ENCODE measurements around the gene KDELR1.

Gene KDELR1

GRCh38 chr19:48391100-48392005 lies at the start of gene KDELR1:
TSS of gene KDELR1 (minus strand) at chr19:48391551. CDS start at chr19:48391358, 193 bp downstream.
- peak; percentile 55 for DNase-seq

DNA sequence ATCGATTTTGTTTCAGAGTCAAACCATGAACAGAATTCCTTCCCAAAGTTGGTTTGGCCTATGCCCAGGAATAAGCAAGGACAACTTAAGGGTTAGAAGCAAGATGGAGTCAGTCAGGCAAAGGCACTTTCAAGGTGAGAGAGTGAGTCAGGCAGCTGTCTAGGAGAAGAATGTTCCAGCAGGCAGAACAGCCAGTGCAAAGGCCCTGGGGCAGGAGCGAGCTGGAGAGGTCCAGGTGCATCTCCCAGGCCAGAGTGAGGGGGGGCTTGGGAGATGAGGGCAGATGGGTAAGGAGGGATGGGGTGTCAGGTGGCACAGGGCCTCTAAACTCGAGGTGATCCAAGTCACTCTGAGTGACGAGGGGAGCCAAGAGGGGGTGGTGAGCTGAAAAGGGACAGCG lies 45.2 kb upstream of the KDELR1 start:
- DNase-seq: no peak

GRCh38 chr19:48433337-48433736 lies 42.0 kb upstream of the KDELR1 start:
- DNase-seq: no peak

GRCh38 chr19:48428670-48429069 lies 37.3 kb upstream of the KDELR1 start:
- DNase-seq: no peak

DNA sequence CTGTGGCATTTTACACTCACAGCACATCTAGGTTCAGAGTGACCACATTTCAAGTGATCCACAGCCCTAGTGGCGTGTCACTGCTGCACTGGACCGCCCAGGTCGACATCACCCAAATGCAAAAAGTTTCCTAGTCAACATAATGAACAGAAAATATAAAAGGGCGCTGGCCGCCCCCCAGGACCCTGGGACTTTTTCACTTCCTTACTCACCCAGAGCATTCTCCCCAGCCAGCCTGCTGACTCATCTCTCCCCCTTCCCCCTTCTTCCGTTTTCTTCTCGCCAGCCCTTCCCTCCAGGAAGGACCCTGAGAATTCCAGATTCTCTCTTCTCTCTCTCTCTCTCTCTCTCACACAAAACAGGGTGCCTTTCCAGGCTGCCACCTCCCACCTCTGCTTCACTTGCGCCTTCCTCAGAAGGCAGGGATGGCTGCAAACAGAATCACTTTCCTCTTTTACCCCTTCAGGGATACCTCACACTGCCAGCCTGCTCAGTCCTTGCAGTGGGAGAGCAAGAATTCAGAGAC lies 33.4 kb upstream of the KDELR1 start:
- peak; percentile 78 for DNase-seq

GRCh38 chr19:48421548-48421947 lies 30.2 kb upstream of the KDELR1 start:
- no peak for DNase-seq

DNA sequence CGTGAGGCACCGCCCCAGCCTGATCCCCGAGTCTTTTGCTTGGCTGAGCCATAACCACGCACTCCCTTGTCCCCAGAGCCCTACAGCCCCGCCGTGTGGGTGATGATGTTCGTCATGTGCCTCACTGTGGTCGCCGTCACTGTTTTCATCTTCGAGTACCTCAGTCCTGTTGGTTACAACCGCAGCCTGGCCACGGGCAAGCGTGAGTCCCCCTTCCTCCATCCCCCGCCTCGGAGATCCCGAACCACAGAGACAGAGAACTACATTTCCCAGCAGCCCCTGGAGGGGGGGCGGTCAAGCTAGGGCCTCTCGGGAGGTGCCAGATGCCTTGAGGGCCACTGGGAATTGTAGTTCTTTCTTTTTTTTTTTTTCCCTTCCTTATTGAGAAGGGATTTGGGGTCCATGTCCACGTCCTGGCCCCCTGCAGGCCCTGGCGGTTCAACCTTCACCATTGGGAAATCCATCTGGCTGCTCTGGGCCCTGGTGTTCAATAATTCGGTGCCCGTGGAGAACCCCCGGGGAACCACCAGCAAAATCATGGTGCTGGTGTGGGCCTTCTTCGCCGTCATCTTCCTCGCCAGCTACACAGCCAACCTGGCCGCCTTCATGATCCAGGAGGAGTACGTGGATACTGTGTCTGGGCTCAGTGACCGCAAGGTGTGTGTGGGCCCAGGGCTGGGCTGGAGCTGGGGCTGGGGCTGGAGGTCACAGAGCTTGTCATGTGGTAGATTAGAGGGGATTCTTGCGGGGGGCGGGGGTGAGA lies 28.0 kb upstream of the KDELR1 start:
- DNase-seq: peak; percentile 55

DNA sequence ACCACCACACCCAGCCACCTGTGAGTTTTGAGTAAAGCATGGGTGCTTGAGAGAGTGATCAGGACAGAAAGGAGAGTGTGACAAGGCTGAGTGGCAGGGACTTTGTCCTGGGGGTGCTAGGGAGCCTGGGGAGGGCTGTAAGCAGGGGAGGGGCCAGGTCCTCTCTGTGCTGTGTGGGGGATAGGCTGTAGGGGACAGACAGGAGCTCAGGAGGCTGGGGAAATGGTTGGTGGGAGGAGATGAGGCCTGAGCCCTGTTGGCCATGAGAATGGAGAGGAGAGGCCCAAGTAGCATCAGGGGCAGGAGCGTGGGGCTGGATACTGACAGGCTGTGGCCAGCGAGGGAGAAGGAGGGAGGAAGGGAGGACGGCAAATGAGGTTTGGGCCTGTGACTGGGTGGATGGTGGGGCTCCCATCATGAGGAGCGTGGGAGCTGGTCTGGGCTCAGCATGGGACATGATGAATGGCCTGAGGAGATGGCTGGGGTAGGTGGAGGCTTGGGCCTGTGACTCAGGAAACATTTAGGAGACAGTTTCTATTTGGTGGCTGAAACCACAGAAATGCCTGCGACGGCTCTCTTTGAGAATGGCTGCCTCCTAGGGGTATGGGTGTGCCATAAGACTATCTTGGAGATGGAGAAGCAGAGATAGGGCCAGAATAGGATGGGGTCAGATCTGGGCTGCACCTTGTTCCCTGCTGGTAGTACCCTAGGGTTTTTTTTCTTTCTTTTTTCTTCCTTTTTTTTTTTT lies 27.1 kb upstream of the KDELR1 start:
- DNase-seq: peak; percentile 88

DNA sequence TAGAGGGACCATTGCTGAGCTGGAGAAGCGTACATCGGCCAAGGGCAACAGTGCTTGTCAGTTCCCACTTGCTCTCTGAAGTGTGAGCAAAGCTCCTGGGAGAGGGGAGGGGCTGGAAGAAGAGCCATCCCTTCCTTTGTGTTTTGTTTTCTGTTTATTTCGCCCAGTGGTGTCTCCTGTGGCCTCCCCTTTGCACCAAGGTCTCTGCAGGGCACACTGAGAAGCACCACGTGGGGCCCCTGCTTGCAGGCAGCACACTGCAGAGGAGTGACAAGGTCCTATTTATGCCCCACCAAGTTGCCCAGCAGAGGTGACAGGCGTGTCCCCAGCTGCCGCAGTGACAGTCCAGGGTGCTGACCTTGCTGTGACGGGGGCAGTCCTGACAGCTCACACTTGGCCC lies 26.1 kb upstream of the KDELR1 start:
- no peak for DNase-seq

- DNase-seq: no peak
Measured at GRCh38 chr19:48415806-48416221, 24.5 kb upstream of the KDELR1 start.

GRCh38 chr19:48415395-48415794 lies 24.0 kb upstream of the KDELR1 start:
- peak; percentile 66 for DNase-seq

- peak; percentile 19 for DNase-seq
Measured at GRCh38 chr19:48413879-48414587, 22.7 kb upstream of the KDELR1 start.

- peak; percentile 81 for DNase-seq
Measured at GRCh38 chr19:48405850-48406249, 14.5 kb upstream of the KDELR1 start.

GRCh38 chr19:48405010-48405659 lies 13.8 kb upstream of the KDELR1 start:
- DNase-seq: no peak

DNA sequence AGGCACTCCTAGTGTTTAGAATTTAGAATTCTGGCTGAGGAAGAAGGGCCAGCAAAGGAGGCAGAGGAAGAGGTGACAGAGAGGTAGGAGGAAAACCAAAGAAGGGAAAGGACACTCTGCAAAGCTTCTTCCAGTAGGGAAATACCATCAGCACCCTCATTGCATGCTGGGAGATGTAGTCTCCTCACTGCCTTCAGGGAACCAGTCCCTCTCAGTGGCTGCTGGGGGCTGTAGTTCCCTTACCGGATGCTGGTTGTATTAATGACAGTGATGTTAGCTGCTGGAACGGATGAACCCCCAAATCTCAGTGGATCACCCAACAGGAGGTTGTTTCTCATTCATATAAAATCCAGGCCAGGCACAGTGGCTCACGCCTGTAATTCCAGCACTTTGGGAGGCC lies 12.3 kb upstream of the KDELR1 start:
- peak; percentile 63 for DNase-seq

DNA sequence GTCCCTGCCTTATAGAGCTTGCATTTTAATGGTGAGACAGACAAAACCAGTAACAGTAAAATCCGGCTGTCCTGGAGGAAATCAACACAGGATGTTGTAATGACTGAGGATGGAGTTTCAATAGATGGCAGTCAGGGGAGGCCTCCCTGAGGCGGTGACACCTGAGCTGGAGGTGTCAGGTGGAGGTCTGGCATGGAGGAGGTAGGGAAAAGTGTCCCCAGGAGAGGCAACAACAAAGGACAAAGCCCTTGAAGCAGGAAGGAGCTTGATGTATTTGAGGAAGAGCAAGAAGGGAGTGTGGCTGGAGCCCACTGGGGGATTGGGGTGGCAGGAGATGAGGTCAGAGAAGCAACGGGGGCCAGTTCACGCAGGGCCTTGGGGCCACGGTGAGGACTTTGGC lies 9.9 kb upstream of the KDELR1 start:
- no peak for DNase-seq

DNA sequence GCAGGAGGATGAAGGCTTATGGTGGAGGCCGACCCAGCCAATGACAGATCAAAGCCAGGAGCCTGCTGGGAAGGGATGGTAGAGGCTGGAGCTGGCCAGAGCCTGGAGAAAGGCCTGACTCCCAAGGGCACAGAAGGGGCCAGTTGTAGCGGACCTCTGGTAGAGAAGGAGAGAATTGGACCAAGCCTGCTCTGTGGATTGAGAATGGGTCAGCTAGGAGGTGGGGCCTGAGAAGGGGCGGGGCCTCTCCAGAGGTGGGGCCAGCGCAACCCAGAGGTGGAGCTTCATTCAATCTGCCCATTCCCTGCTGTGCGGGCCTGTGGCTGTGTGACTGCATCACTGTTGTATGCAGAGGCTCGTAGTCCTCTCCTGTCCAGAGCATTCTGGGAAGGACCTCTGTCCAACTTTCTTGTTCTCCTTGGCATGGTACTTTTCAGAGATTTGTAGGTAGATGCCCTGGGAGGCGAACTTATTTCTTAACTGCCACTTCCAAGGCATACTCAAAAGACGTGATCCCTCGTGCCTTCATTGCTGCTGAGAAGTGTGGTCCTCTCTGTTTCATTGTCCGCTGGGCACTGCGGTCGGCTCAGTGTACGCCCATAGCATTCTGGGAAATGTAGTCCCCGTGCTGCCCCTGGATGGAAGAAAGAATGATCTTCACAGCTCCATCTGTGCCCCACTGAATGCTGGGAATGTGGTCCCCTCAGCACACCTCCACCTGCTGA lies 8.8 kb upstream of the KDELR1 start:
- DNase-seq: peak; percentile 40

DNA sequence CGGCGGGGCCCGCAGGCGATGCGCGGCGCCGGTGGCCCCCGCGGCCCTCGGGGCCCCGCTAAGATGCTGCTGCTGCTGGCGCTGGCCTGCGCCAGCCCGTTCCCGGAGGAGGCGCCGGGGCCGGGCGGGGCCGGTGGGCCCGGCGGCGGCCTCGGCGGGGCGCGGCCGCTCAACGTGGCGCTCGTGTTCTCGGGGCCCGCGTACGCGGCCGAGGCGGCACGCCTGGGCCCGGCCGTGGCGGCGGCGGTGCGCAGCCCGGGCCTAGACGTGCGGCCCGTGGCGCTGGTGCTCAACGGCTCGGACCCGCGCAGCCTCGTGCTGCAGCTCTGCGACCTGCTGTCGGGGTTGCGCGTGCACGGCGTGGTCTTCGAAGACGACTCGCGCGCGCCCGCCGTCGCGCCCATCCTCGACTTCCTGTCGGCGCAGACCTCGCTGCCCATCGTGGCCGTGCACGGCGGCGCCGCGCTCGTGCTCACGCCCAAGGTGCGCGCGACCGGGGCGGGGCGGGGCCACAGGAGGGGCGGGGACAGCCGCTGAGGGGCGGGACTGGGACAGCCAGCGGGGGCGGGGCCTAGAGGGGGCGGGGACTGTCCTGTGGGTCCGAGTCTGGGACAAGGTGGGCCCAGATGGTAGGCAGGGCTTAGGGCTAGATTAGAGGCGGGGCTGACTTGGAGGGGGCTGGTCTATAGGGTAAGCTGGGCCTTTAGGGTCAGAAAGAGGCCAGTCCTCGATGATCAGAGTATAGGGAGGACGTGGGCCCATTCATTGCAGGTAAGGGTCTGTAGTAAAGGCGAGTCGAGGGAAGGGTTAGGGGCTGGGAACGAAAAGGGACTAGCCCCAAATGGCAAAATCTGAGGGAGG lies 7.3 kb upstream of the KDELR1 start:
- peak; percentile 98 for DNase-seq

DNA sequence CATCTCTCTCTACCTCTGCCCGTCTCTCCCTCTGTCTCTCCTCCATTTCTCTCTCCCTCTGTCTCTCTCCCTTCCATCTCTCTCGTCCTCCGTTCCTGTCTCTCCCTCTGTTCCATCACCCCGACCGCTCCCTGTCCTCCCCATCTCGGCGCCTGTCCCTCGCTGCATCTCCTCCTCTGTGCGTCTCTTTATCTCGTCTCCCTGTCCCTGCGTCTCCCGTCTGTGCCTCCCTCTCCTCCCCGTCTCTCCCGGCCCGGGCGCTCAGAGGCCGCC lies 6.7 kb upstream of the KDELR1 start:
- no peak for DNase-seq

Data from MV-4-11 (cell line).